ENCODE results near the gene ZBTB17. TPM values are rescaled to one million over a fixed set of nuclear protein-coding genes. Genes with fewer than 3 reads are reported as not detected.

The ZBTB17 gene
- total and polyA plus RNA-seq, 2 of the 8 experiments (the other 6 are each of a cell fraction or from before 2014, with no cell fraction given): 24.7 to 36.2 TPM

GRCh38 chr1:15953791-15954241 is 22.1 kb downstream of the ZBTB17 start:
- Histone ChIP-seq H2BK15ac (ENCODE audit: low read length) (no peak overlapping the region), H3K23me2 (ENCODE audit: low read depth, low read length) (no peaks in the 10 kb centered on the region), H3K9me3 (ENCODE audit: insufficient read depth in 2 of 2, low read depth in 1 of 2, low read length in 1 of 2) (no peaks in the 10 kb centered on the region), H4K5ac (ENCODE audit: insufficient read length, low read depth, low read length) (no peak overlapping the region), H3K36me3 (ENCODE audit: control insufficient read depth in 2 of 4, insufficient read depth in 4 of 4, low read length in 3 of 4) (no peaks in the 10 kb centered on the region), H3K4me2 (ENCODE audit: insufficient read depth in 1 of 2, low read depth in 2 of 2, low read length in 2 of 2) (no peak overlapping the region), H3K56ac (replicated peaks; ENCODE audit: insufficient read length, low read depth, low read length) (no peak overlapping the region), H2BK120ac (replicated peaks; ENCODE audit: low read depth, low read length) (no peak overlapping the region), H3K4ac (replicated peaks; ENCODE audit: insufficient read length, low read depth, low read length) (no peak overlapping the region), H3K79me1 (ENCODE audit: low read depth, low read length) (peaks cover 8% of the 10 kb centered on the region; the same call in 1 of the 2 replicates), H4K8ac (ENCODE audit: extremely low read depth, insufficient read depth, low read length) (no peak overlapping the region), H3K27ac (ENCODE audit: low read depth, low read length) (no peak overlapping the region), H3K23ac (ENCODE audit: insufficient read length) (no peak overlapping the region), H3K4me1 (replicated peaks in 1 of 4; ENCODE audit: control insufficient read depth in 3 of 4, insufficient read depth in 4 of 4, low read length in 3 of 4) (peaks cover 10 to 33% (median 25%) of the 10 kb centered on the region in 4 experiments), H4K91ac (replicated peaks; ENCODE audit: insufficient read length, low read length) (no peak overlapping the region), H2AK5ac (ENCODE audit: low read depth, low read length) (no peak overlapping the region), H2BK20ac (ENCODE audit: low read length) (no peak overlapping the region), H4K20me1 (replicated peaks in 1 of 2; ENCODE audit: control insufficient read depth in 1 of 2, insufficient read depth in 2 of 2, low read length in 2 of 2) (peaks cover 7 to 17% of the 10 kb centered on the region in 2 experiments), H2BK5ac (ENCODE audit: low read depth, low read length) (0 out of 2 replicates have a peak overlapping the region, but pooled peaks have one; percentile 38), H3K4me3 (ENCODE audit: extremely low read depth in 1 of 4, insufficient read depth in 2 of 4, low read depth in 3 of 4, low read length in 4 of 4) (no peak overlapping the region), H3K14ac (ENCODE audit: insufficient read length) (no peak overlapping the region), H3K79me2 (ENCODE audit: control insufficient read depth in 1 of 2, insufficient read depth in 2 of 2, low read length in 2 of 2) (no peaks in the 10 kb centered on the region), H2BK12ac (ENCODE audit: low read depth, low read length) (no peak overlapping the region), H3K18ac (ENCODE audit: extremely low read depth, low read length) (no peak overlapping the region), H3K27me3 (replicated peaks in 1 of 4; ENCODE audit: control insufficient read depth in 3 of 4, extremely low read depth in 1 of 4, insufficient read depth in 3 of 4, low read length in 3 of 4) (no peaks in the 10 kb centered on the region; a peak in 1 of 7 replicates), H3K9ac (replicated peaks in 1 of 4; ENCODE audit: extremely low read depth in 1 of 4, low read depth in 3 of 4, low read length in 3 of 4) (no peak overlapping the region), H2AFZ (ENCODE audit: low read length) (no peak overlapping the region)
- WGBS, 2 experiments (ENCODE audit: extremely low coverage in 1 of 2, insufficient coverage in 1 of 2, insufficient read length in 1 of 2, insufficient replicate concordance in 2 of 2, low coverage in 1 of 2, low lambda C conversion rate in 2 of 2, missing lambda C conversion rate in 1 of 2): 87% methylated on average over 1 of the region's 1 CpG; no CpG with 5 or more reads in 1 of the 2 experiments
- FAIRE-seq (no peak), DNase-seq (ENCODE audit: low read depth in 1 of 2, low spot score in 2 of 2) (no peak)
- ChIA-PET POLR2A (ENCODE audit: partially characterized antibody) (interaction anchor here (0.6 to 1.3 kb wide), 2 partner anchors 22 to 168 kb away, joined by 3 to 4 read pairs; partner anchors contain the start of gene ZBTB17), CTCF (ENCODE audit: partially characterized antibody) (interaction anchor here (0.7 to 1.3 kb wide), 7 partner anchors 10 to 162 kb away, joined by 3 to 5 read pairs (median 3); no protein-coding TSS in a partner anchor)
- TF ChIP-seq RFX5 (IDR thresholded peaks at IDR 0.05; ENCODE audit: borderline replicate concordance, low read depth, low read length): no peak
- TF ChIP-seq ASH2L (IDR thresholded peaks at IDR 0.05; ENCODE audit: low read length): no peak

All from H1 (cell line).